ENCODE measurements around the gene RCCD1. TPM values are rescaled to one million over a fixed set of nuclear protein-coding genes. Genes with fewer than 3 reads are reported as not detected.

RCCD1 gene
- total and polyA plus RNA-seq, 2 donors (not counting 3 experiments of a cell fraction or from before 2014, with no cell fraction given) = 8.8 to 15.3 TPM

GRCh38 chr15:90914305-90915080 lies 40.2 kb upstream of the RCCD1 start:
- Histone ChIP-seq H3K4me2 (ENCODE audit: insufficient read depth, low read length) (no peak overlapping the region), H3K4me3 (replicated peaks in 1 of 3; ENCODE audit: insufficient read depth in 1 of 3, low read depth in 1 of 3, low read length in 3 of 3) (no peak overlapping the region), H3K27me3 (ENCODE audit: control insufficient read depth in 2 of 2, insufficient read depth in 2 of 2, low read length in 2 of 2) (no peaks in the 10 kb centered on the region), H3K9me3 (replicated peaks; ENCODE audit: control insufficient read depth, insufficient read depth, low read length) (no peaks in the 10 kb centered on the region), H3K9me1 (replicated peaks; ENCODE audit: control insufficient read depth, extremely low read depth, insufficient read depth, low read length) (no peaks in the 10 kb centered on the region), H3K27ac (ENCODE audit: insufficient read depth, low read depth, low read length) (no peak overlapping the region), H4K20me1 (replicated peaks; ENCODE audit: control insufficient read depth, extremely low read depth, insufficient read depth, low read length) (no peaks in the 10 kb centered on the region), H3K4me1 (ENCODE audit: control insufficient read depth, extremely low read depth, insufficient read depth, low read length) (no peaks in the 10 kb centered on the region), H3K79me2 (ENCODE audit: control insufficient read depth, insufficient read depth, low read length) (no peaks in the 10 kb centered on the region), H3K36me3 (ENCODE audit: control insufficient read depth in 2 of 2, extremely low read depth in 1 of 2, insufficient read depth in 2 of 2, low read length in 2 of 2) (peaks cover 7 to 69% of the 10 kb centered on the region in 2 experiments), H3K9ac (replicated peaks; ENCODE audit: extremely low read depth, insufficient read depth, low read length) (no peak overlapping the region), H2AFZ (ENCODE audit: low read depth, low read length) (no peak overlapping the region)
- no peak for DNase-seq (ENCODE audit: low read depth, low spot score)
- FAIRE-seq = no peak
- TF ChIP-seq POLR2AphosphoS5 (IDR thresholded peaks at IDR 0.05; ENCODE audit: insufficient read depth, low read depth, low read length) = no peak
- no peak for TF ChIP-seq EZH2 (IDR thresholded peaks at IDR 0.05; ENCODE audit: borderline replicate concordance, low read depth, low read length, severe bottlenecking)
- no peak for TF ChIP-seq GATA2 (IDR thresholded peaks at IDR 0.05; ENCODE audit: insufficient read depth, insufficient read length, low read depth, low read length)
- no peak for TF ChIP-seq JUN (IDR thresholded peaks at IDR 0.05; ENCODE audit: borderline replicate concordance, insufficient read depth, insufficient read length, low read depth)
- no peak for TF ChIP-seq CTCF (IDR thresholded peaks at IDR 0.05; ENCODE audit: extremely low read depth in 1 of 2, insufficient read depth in 1 of 2, low read depth in 1 of 2, low read length in 2 of 2)
- no peak for TF ChIP-seq POLR2A (IDR thresholded peaks at IDR 0.05; ENCODE audit: low read depth, low read length)
- no peak for TF ChIP-seq MAX (IDR thresholded peaks at IDR 0.05; ENCODE audit: insufficient read depth, insufficient read length)
- TF ChIP-seq FOS (IDR thresholded peaks at IDR 0.05; ENCODE audit: borderline replicate concordance, insufficient read depth, low read length) = no peak
- TF ChIP-seq MYC (IDR thresholded peaks at IDR 0.05; ENCODE audit: low read depth, low read length) = no peak
- BruUV-seq (replicated peaks) = no TSS peak
- dilution Hi-C loops (cut with MboI; ENCODE audit: extremely low pct_ligation_motif_present, low sequenced_read_pairs) (no loop called here), intact Hi-C loops (cut with micrococcal nuclease) (no loop called here)
- ChIA-PET CTCF (interaction anchor here (1.7 kb wide), 1 partner anchor 18 kb away, joined by 6 read pairs; the partner anchor contains the start of gene HDDC3), POLR2A (no interaction called here)
